DMS153 treated with DMSO at 0.1 percent for 48 hours (cell line): ENCODE measurements around the gene B4GALNT2.
"Not testable (repeated sequence)": the region's sequence is repeated elsewhere in the genome, so short reads cannot be mapped to it uniquely, and the experiment has no call there.

Source experiments
- DNase-seq: peaks from one replicate; lab custom pipeline; 2025; ENCODE audit not compliant: unreplicated experiment; lab: John Stamatoyannopoulos, UW

Gene B4GALNT2

DNA sequence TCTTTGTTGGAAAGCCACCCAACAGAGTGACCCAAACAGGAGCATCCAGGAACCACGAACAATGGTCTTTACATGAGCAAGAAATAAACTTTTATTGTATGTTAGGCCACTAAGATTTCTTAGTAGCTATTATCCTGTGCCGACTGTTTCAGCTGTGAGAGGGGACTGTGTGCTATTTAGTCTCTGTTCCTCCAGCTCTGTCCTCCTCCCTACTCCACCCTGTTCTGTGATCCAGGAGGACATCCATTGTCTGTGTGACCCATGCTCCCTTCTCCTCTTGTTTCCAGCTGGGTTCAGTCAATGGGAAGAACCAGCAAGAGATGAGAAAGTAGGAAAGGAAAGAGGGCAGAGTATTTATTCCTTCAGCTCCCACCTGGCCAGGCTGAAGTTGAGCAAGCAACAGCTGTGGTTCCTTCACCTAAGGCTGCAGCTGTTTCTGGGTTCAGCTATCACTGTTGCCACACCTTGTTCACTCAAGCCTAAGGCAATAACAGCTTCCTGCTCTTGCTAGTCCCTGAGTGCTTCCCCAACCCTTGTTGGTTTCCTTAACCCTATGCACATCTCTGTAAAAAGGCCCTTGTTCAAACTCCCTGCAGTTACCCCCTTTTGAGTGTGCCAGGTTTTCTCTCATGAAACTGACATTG lies 14.9 kb upstream of the B4GALNT2 start:
- DNase-seq, result no peak

DNA sequence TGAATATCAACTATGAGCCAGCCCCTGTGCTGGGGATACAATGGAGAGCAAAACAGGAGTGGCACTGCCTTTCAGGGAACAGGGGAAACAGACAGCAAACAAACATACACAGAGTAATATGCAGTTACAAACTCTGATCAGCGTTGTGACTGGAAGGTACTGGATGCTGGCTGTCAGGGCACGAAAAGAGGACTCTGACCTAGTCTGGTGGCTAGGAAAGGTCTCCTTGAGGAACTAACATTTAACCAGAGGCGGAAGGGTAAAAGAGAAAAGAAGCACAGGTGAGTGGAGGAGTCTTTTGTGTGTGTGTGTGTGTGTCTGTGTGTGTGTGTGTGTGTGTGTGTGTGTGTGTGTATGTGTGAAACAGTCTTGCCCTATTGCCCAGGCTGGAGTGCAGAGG lies 12.4 kb upstream of the B4GALNT2 start:
- no peak for DNase-seq

DNA sequence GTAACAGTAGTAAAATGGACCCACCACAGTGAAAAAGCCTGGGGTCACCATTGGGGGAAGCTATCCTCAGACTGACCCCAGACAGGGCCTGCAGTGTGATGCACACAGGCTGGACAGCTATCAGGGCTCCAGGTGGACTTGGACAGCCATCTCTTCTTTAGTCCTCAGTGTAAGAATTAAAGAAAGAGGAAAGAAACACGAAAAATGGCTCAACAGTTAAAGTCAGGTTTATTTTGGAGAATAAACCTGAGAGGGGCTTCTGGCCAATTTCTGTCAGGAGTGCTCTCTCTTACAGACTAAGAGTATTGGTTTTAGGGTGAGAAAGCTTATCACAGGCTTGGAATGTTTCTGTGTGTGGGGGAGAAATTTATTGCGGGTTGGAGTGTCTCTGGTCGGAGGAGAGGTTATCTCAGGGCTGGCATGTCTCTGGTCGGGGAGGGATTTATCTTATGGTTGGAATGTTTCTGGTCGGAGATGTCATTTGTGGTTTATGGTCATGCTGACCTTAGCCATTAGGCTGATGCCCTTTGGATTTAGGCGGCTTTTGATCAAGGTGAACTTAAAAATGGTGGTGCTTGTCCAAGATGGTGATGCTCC lies 10.8 kb upstream of the B4GALNT2 start:
- DNase-seq, result no peak

DNA sequence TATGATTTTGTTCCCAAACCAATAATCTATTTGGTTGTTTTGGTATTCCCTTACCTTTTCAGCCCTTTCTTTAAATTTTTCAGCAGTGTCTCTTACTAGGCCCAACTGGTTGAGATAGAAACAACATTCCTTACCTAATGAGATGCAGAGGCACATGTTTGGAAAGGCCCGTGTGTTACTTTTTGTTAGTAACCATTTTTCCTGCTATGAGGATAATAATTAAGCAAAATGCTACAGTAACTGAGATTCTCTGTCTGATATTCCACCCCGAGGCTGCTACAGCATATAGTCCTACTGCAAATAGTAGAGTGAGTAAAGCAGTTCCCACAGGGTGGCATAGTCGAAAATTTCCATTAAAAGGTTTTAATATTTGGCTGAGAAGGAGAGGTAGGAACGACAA lies 10.0 kb upstream of the B4GALNT2 start:
- DNase-seq, result no peak

DNA sequence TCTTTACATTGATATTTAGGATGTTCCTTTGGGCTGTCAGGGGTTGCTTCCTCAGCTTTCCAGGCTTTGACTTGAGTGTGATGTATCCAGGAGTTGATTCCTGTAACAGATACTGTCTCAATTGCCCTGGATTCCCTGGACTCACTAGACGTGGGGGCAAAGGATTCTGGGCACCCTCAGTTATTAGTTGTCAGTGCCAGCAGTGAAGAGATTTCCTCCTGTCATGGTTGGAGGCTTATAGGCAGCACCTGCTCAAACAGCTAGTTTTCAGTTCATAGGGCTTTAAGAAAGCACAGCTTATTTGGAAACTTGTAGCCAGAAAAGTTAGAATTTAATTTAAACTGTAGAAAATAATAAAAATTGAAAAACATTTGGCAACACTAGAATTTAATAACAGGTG lies 9.5 kb upstream of the B4GALNT2 start:
- DNase-seq, result no peak

DNA sequence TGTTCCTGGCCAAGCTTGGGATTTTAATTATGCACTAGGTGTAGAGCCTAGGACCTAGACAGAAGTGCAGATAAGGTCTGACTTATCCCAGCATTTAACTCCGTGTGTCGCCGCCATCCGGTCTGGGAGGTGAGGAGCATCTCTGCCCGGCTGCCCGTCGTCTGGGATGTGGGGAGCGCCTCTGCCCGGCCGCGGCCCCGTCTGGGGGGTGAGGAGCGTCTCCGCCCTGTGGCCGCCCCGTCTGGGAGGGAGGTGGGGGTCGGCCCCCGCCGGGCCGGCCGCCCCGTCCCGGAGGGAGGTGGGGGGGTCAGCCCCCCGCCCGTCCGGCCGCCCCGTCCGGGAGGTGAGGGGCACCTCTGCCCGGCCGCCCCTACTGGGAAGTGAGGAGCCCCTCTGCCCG lies 7.1 kb upstream of the B4GALNT2 start:
- DNase-seq, result no peak

DNA sequence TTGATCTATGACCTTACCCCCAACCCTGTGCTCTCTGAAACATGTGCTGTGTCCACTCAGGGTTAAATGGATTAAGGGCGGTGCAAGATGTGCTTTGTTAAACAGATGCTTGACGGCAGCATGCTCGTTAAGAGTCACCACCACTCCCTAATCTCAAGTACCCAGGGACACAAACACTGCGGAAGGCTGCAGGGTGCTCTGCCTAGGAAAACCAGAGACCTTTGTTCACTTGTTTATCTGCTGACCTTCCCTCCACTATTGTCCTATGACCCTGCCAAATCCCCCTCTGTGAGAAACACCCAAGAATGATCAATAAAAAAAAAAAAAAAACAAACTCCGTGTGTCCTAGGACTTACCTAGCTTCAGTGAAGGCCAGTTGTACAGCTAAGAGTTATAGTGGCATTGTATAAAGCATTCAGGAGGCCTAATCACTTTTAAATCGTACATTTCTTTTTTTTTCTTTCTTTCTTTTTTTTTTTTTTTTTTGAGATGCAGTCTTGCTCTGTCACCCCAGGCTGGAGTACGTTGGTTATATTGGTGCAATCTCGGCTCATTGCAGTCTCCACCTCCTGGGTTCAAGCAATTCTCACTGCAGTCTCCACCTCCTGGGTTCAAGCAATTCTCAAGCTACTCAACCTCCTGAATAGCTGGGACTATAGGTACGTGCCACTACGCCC lies 6.2 kb upstream of the B4GALNT2 start:
- not testable (repeated sequence) for DNase-seq

DNA sequence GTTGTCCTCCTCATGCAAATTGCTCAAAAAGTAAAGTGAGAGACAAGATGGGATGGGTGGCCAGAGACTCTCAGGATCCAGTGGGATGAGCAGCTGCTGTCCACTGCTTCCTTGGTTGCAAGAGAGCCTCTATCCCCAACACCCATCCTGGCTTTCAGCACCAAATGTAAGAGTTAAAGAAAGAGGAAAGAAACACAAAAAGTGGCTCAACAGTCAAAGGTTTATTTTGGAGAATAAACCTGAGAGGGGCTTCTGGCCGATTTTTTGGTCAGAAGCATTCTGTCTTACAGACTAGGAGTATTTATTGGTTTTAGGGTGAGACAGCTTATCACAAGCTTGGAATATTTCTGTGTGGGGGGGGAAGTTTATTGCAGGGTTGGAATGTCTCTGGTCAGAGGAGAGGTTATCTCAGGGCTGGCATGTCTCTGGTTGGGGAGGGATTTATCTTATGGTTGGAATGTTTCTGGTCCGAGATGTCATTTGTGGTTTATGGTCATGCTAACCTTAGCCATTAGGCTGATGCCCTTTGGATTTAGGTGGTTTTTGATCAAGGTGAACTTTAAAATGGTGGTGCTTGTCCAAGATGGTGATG lies 3.1 kb upstream of the B4GALNT2 start:
- not testable (repeated sequence) for DNase-seq

DNA sequence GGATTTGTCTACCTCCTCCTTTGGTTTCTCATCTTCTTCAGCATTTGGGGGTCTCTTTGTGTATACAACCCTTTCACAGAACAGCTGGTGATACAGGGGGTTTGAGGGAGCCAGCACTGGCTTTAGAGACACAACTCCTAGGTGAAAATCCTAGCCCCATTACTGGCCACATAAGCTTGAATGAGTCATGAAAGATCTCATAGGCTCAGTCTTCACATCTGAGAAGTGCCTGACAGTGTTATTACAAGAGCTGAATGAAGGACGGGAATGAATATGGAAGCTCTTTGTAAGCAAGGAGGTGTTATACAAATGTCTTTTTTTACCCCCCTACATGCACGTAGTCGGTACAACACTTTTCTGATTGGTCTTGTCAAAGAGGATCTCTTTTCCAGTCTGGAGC lies 1.7 kb upstream of the B4GALNT2 start:
- no peak for DNase-seq

DNA sequence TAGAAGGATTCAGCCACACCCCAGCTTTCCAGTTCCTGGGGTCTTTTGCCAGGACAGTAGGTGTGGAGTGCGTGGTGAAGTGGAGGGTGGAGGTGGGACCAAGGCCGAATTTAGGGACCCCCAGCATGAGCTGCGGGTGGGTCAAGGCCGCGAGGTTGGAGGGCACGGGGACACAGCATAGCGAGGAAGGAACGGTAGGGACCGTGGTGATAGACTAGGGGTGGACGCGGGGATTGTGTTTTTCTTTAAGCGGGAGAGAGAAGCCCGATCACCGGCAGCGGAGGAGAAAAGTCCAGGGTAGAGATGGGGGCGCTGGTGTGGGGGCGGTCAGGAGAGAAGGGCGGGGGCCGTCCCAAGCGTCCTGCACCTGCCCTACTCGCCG lies 261 bp upstream of the B4GALNT2 start:
- no peak for DNase-seq

DNA sequence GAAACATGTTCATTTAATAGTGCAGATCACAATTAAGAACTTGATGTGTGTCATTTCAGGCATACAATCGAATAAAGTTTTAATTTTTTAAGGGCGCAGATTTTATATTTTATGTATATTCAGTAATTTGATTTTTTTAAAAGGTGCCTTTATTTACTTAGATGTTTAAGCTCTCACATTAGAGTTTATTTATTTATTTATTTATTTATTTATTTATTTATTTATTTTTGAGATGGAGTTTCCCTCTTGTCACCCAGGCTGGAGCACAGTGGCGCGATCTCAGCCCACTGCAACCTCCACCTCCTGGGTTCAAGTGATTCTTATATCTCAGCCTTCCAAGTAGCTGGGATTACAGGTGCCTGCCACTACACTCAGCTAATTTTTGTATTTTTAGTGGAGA lies 3.8 kb downstream of the B4GALNT2 start:
- DNase-seq, result no peak

DNA sequence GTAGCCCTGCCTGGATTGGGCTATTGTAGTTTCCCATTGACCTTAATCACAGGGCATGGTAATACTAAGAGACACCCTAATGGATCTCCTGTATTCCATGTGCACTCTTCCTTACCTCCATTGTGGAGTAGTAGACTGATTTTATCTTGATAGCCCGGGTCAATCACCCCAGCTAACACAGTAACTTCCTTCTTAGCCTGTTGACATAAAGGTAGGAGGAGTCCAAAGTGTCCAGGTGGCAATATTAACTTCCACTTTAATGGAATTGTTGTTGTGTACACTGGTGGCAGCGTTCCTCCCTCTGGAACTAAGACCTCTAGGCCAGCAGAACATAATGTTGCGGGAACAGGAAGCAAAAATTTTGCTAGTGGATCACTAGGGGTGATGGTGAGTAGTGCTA lies 13.1 kb downstream of the B4GALNT2 start:
- DNase-seq, result not testable (repeated sequence)

DNA sequence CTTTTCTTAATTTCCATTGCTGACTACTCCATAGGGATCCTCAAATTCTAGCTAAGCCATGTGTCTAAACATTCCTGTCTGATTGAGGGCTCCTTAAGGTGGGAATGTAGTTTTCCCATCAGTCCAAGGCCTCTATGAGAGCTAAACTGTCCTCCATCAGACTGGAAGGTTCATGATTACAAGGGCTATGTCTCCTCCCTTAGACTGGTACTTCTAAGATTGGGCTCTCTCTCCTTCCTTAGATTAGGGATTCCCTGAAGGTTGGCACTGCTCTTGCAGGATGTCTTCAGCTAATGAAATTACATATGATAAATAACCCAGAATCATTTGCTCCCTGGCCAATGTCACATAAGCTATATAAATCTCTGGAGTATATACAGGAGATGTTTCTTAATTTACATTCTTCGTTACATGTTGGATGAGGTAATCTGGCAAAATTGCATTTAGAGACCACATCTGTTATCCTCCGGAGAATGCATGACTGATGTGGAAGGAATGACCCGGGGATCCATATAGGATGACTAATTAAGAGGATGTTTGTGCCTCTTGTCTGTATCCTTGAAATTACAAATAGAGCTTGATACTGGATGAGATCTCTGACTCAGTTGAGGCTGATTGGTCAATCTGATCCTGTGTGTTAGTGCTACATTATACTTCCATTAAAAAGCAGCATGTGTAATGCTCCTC lies 14.2 kb downstream of the B4GALNT2 start:
- DNase-seq, result no peak

DNA sequence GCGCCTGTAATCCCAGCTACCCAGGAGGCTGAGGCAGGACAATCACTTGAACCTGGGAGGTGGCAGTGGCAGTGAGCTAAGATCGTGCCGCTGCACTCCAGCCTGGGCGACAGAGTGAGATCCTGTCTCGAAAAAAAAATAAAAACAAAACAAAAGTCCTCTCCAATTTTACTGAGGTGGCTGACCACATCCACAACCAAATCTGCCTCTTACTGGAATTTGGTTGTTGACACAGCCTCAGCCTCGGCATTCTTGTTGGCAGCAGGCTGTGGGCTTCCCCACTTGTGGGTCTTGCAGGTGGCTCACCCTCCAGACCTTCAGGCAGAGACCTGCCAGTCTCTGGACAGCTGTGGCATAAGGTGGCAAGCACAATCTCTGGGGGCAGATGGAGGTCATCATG lies 15.6 kb downstream of the B4GALNT2 start:
- DNase-seq, result no peak

DNA sequence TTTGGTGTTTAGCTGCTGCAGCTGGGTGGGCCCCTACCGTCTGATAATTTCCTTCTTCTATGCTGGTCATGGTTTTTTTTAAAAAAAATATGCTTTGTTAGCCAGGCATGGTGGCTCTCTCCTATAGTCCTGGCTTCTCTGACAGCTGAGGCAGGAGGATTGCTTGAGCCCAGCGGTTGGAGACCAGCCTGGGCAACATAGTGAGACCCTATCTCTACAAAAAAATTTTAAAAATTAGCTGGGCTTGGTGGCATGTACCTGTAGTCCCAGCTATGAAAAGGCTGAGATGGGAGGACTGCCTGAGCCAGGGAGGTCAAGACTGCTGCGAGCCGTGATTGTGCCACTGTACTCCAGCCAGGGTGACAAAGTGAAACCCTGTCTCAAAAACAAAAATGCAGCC lies 19.4 kb downstream of the B4GALNT2 start:
- DNase-seq, result no peak

DNA sequence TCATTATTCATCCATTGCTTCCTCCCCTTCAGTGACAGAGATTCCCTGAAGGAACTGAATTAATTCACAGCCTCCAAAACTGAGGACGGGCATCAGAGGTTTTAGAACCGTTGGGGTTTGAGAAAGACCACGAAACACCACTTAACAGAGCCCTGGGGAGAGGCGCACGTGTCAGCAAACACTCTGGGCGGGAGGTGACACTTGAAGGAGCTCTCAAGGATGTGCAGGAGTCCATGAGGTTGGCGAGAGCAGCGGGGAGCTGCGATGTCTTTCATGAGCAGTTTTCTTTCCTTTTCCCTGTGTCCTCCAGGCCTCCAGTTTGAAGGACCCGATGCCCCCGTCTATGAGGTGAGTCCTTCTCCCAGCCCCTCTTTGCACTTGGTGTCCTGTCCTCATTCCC lies 23.7 kb downstream of the B4GALNT2 start:
- DNase-seq, result no peak

DNA sequence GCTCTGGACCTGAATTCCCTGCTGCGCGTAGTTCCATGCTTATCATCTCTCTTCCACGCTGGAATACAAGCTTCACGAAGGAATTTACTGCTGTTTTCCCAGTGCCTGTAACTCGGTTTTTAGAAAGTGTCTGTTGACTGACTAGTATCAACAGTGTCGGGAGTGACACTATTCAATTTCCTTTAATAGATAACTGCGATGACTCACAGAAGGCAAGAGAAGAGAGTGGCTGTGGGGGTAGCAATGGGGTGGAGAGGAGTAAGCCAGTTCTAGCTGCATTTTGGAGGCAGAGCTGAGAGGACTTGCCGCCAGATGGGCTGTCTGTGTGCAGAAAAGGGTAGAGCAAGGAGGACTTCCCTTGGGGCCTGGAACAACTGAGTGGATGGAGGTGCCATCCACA lies 25.2 kb downstream of the B4GALNT2 start:
- no peak for DNase-seq

DNA sequence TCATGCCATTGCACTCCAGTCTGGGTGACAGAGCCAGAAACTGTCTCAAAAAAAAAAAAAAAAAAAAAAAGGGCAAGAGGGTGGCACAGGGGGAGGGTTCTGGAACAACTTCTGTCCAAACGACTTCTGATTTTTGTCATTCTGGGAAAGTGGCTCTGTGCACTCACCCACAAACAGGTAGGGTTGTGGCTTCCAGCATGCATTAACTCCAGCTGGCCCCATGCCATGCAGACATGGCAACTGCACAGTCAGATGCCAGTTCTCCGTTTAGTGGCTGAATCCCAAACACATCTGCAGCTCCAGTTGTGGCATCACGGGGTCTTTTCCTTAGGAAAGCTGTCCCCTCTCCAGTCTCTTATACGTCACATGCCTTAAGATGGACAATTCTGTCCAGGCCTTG lies 30.3 kb downstream of the B4GALNT2 start:
- DNase-seq, result no peak

DNA sequence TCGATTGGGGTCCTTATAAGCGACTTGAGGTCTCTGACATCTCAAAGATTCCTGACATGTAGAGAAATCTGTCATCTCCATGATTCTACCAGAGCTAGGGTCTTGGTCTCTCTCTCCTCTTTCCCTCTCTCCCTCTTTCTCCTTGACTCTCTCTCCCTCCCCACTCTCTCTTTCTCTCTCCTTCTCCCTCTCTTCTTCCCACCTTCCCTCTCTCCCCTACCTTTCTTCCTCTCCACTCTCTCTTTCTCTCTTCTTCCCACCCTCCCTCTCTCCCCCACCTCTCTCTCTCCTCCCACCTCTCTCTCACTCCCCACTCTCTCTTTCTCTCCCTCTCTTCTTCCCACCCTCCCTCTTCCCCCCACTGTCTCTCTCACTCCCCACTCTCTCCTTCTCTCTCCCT lies 32.6 kb downstream of the B4GALNT2 start:
- no peak for DNase-seq

DNA sequence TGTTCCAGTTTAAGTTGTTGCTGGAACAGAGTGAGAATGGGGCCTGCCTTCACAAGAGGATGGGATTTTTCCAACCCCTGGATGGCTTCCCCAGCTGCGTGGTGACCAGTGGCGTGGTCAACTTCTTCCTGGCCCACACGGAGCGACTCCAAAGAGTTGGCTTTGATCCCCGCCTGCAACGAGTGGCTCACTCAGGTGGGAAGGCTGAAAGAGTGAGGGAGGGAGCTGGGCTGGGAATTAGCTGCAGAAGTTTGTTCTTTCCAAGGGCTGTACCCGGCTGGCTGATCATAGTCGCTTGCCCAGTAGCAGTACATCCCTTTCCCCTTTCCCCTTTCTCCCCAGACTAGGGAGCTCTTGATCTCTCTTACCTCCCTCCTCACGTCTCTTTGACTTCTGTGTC lies 36.1 kb downstream of the B4GALNT2 start:
- DNase-seq, result no peak

DNA sequence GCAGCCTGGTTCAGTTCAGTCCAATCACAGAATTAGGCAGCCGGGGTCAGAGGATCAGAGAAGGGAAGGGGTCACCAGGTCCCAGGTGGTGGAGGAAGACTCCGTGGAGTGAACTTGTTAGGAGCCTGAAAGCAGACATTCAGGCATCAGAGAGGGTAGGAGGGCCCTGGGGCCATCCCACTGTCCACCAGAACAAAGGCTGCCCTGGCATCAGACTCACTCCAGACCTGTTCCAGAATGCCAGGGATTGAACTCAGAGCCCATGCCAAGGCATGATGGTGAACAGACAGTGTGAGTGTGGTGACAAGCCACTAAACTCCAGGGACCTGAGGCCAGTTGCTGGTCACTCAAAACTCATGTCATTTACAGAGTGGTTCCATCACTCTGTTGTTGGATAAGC lies 37.6 kb downstream of the B4GALNT2 start:
- no peak for DNase-seq

DNA sequence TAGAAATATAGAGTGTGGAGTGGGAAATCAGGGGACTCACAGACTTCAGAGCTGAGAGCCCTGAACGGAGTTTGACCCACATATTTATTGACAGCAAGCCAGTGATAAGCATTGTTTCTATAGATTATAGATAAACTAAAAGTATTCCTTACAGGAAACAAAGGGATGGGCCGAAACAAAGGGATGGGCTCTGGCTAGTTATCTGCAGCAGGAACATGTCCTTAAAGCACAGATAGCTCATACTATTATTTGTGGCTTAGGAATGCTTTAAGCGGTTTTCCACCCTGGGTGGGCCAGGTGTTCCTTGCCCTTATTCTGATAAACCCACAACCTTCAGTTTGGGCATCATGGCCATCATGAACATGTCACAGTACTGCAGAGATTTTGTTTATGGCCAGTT lies 38.1 kb downstream of the B4GALNT2 start:
- not testable (repeated sequence) for DNase-seq
